Epithelial cell of esophagus (primary cell): ENCODE data around the gene PTGDR2.

ENCODE experiments used
- DNase-seq: peaks from one replicate; pipeline ENCODE4 v3.0.0; 2010; ENCODE audit warnings: low read depth
- H3K4me3 ChIP-seq: 2 replicates; pipeline ENCODE4 v1.5.1; 2011; ENCODE audit warnings: mild to moderate bottlenecking, low read length, control low read depth
- CTCF ChIP-seq: IDR thresholded peaks from 2 replicates; pipeline ENCODE4 v1.5.1; 2011; ENCODE audit warnings: low read depth, mild to moderate bottlenecking, low read length, control low read depth, inconsistent platforms; ENCODE audit not compliant: insufficient read depth; ENCODE audit errors: missing control alignments

Gene PTGDR2

GRCh38 chr11:60863550-60864521, 8.1 kb upstream of the PTGDR2 start:
- no peak for TF ChIP-seq CTCF
- DNase-seq = no peak

GRCh38 chr11:60862171-60862570, 6.4 kb upstream of the PTGDR2 start:
- DNase-seq = no peak
- no peak for TF ChIP-seq CTCF
- H3K4me3 ChIP-seq = no peak overlapping the region

More at GRCh38 chr11:60863550-60864521, 8.1 kb upstream of the PTGDR2 start:
- H3K4me3 ChIP-seq = no peak overlapping the region

- DNase-seq = no peak
- no peak overlapping the region for H3K4me3 ChIP-seq
- TF ChIP-seq CTCF = no peak
Measured at GRCh38 chr11:60860943-60861342, 5.2 kb upstream of the PTGDR2 start.

GRCh38 chr11:60859616-60860250, 4.0 kb upstream of the PTGDR2 start:
- TF ChIP-seq CTCF = no peak
- no peak for DNase-seq
- H3K4me3 ChIP-seq = no peak overlapping the region

GRCh38 chr11:60858731-60859464, 3.1 kb upstream of the PTGDR2 start:
- TF ChIP-seq CTCF = no peak

GRCh38 chr11:60858236-60858635, 2.5 kb upstream of the PTGDR2 start:
- no peak for TF ChIP-seq CTCF
- H3K4me3 ChIP-seq = no peak overlapping the region
- no peak for DNase-seq

More at GRCh38 chr11:60858731-60859464, 3.1 kb upstream of the PTGDR2 start:
- H3K4me3 ChIP-seq = no peak overlapping the region
- no peak for DNase-seq
